ENCODE data around the gene OR51A2. TPM values are rescaled to one million over a fixed set of nuclear protein-coding genes. Genes with fewer than 3 reads are reported as not detected.

The OR51A2 gene
- total RNA-seq, 1 experiment from 2014 or later = not detected

DNA sequence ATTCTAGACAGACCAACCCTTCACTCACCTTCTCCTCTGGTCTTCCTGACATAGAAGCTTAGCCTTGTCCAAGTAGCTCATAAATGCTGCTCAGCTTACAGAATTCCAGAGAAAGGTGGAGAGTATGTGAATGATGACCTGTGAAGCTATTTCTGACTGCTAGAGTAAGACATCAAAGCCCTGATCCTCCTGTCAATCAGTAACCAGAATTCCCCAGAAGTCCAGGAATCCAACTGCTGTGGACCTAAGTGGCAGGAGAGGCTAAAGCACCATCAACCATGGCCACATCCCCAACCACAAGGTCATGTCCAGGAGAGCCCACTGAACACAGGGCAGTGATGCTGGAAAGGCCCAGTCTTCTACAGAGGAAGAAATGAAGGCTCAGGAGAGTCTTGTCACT, 38.9 kb downstream of the OR51A2 start:
- CTCF ChIA-PET = no interaction called here
- TF ChIP-seq, protein P1, sequence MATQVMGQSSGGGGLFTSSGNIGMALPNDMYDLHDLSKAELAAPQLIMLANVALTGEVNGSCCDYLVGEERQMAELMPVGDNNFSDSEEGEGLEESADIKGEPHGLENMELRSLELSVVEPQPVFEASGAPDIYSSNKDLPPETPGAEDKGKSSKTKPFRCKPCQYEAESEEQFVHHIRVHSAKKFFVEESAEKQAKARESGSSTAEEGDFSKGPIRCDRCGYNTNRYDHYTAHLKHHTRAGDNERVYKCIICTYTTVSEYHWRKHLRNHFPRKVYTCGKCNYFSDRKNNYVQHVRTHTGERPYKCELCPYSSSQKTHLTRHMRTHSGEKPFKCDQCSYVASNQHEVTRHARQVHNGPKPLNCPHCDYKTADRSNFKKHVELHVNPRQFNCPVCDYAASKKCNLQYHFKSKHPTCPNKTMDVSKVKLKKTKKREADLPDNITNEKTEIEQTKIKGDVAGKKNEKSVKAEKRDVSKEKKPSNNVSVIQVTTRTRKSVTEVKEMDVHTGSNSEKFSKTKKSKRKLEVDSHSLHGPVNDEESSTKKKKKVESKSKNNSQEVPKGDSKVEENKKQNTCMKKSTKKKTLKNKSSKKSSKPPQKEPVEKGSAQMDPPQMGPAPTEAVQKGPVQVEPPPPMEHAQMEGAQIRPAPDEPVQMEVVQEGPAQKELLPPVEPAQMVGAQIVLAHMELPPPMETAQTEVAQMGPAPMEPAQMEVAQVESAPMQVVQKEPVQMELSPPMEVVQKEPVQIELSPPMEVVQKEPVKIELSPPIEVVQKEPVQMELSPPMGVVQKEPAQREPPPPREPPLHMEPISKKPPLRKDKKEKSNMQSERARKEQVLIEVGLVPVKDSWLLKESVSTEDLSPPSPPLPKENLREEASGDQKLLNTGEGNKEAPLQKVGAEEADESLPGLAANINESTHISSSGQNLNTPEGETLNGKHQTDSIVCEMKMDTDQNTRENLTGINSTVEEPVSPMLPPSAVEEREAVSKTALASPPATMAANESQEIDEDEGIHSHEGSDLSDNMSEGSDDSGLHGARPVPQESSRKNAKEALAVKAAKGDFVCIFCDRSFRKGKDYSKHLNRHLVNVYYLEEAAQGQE (IDR thresholded peaks at IDR 0.05; ENCODE audit: low read depth) = no peak
- TF ChIP-seq EZH2phosphoT487 (IDR thresholded peaks at IDR 0.05; ENCODE audit: borderline replicate concordance) (no peak), ELF1 (IDR thresholded peaks at IDR 0.05; ENCODE audit: borderline replicate concordance, low read depth) (no peak), EGR1 (IDR thresholded peaks at IDR 0.05; ENCODE audit: low read depth) (no peak), TCF7L2 (IDR thresholded peaks at IDR 0.05; ENCODE audit: borderline replicate concordance, extremely low read depth, insufficient read depth, insufficient read length) (no peak), RAD21 (IDR thresholded peaks at IDR 0.05; ENCODE audit: low read depth) (no peak), YY1 (IDR thresholded peaks at IDR 0.05; ENCODE audit: extremely low read depth, insufficient replicate concordance, low read depth, low read length) (no peak), SRF (IDR thresholded peaks at IDR 0.05; ENCODE audit: low read depth) (no peak), CBX3 (IDR thresholded peaks at IDR 0.05; ENCODE audit: low read depth) (no peak), SIN3A (IDR thresholded peaks at IDR 0.05; ENCODE audit: low read depth) (no peak), ZFX (IDR thresholded peaks at IDR 0.05) (no peak), JUND (IDR thresholded peaks at IDR 0.05) (no peak), POLR2A (IDR thresholded peaks at IDR 0.05; ENCODE audit: borderline replicate concordance, extremely low read depth, insufficient read depth, insufficient read length) (no peak), EZH2 (IDR thresholded peaks at IDR 0.05) (no peak), CEBPB (IDR thresholded peaks at IDR 0.05; ENCODE audit: low read depth) (no peak), ZNF274 (IDR thresholded peaks at IDR 0.05; ENCODE audit: low read depth, low read length) (no peak), POLR2AphosphoS5 (IDR thresholded peaks at IDR 0.05; ENCODE audit: low read depth, low read length) (no peak)
- TF ChIP-seq, protein P2, sequence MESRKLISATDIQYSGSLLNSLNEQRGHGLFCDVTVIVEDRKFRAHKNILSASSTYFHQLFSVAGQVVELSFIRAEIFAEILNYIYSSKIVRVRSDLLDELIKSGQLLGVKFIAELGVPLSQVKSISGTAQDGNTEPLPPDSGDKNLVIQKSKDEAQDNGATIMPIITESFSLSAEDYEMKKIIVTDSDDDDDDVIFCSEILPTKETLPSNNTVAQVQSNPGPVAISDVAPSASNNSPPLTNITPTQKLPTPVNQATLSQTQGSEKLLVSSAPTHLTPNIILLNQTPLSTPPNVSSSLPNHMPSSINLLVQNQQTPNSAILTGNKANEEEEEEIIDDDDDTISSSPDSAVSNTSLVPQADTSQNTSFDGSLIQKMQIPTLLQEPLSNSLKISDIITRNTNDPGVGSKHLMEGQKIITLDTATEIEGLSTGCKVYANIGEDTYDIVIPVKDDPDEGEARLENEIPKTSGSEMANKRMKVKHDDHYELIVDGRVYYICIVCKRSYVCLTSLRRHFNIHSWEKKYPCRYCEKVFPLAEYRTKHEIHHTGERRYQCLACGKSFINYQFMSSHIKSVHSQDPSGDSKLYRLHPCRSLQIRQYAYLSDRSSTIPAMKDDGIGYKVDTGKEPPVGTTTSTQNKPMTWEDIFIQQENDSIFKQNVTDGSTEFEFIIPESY (IDR thresholded peaks at IDR 0.05; ENCODE audit: extremely low read depth, insufficient replicate concordance, low read length) = no peak
- TF ChIP-seq, protein P3, sequence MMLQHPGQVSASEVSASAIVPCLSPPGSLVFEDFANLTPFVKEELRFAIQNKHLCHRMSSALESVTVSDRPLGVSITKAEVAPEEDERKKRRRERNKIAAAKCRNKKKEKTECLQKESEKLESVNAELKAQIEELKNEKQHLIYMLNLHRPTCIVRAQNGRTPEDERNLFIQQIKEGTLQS (IDR thresholded peaks at IDR 0.05) = no peak
- TF ChIP-seq, protein P4, sequence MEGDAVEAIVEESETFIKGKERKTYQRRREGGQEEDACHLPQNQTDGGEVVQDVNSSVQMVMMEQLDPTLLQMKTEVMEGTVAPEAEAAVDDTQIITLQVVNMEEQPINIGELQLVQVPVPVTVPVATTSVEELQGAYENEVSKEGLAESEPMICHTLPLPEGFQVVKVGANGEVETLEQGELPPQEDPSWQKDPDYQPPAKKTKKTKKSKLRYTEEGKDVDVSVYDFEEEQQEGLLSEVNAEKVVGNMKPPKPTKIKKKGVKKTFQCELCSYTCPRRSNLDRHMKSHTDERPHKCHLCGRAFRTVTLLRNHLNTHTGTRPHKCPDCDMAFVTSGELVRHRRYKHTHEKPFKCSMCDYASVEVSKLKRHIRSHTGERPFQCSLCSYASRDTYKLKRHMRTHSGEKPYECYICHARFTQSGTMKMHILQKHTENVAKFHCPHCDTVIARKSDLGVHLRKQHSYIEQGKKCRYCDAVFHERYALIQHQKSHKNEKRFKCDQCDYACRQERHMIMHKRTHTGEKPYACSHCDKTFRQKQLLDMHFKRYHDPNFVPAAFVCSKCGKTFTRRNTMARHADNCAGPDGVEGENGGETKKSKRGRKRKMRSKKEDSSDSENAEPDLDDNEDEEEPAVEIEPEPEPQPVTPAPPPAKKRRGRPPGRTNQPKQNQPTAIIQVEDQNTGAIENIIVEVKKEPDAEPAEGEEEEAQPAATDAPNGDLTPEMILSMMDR (IDR thresholded peaks at IDR 0.05 in 2 of 3, conservative IDR thresholded peaks at IDR 0.05 in 1 of 3; ENCODE audit: borderline replicate concordance in 1 of 3, insufficient read depth in 1 of 3, low read depth in 2 of 3, low read length in 2 of 3) = no peak

More for the DNA sequence above, 38.9 kb downstream of the OR51A2 start:
- H3K79me2 ChIP-seq (ENCODE audit: insufficient read depth, low read length) = no peaks in the 10 kb centered on the region
- no peaks in the 10 kb centered on the region for H3K4me1 ChIP-seq (ENCODE audit: control insufficient read depth in 1 of 2, insufficient read depth in 2 of 2, low read length in 2 of 2)
- H3K4me2 ChIP-seq (ENCODE audit: low read length) = no peak overlapping the region
- H2AFZ ChIP-seq (ENCODE audit: low read depth, low read length, poor library complexity, severe bottlenecking) = no peak overlapping the region
- no peaks in the 10 kb centered on the region for H4K20me1 ChIP-seq (ENCODE audit: insufficient read depth)
- no peaks in the 10 kb centered on the region for H3K36me3 ChIP-seq (ENCODE audit: control insufficient read depth in 1 of 2, insufficient read depth in 2 of 2, low read length in 2 of 2)
- H3K4me3 ChIP-seq (replicated peaks in 1 of 2; ENCODE audit: low read depth in 1 of 2, low read length in 2 of 2) = no peak overlapping the region
- no peaks in the 10 kb centered on the region; the same call in 1 of the 2 replicates for H3K9me2 ChIP-seq (ENCODE audit: insufficient read depth)
- H3K9ac ChIP-seq (ENCODE audit: low read length) = no peak overlapping the region
- no peak overlapping the region for H3K27ac ChIP-seq (ENCODE audit: low read depth, low read length)
- ATAC-seq (no peak), DNase-seq (ENCODE audit: low read depth, low spot score) (no peak)
- RAD21 ChIA-PET (ENCODE audit: low non-redundant PET in 1 of 2, low total read pairs in 2 of 2, uncharacterized antibody in 2 of 2, unreplicated experiment in 2 of 2) = no interaction called here
- no TSS peak for BruUV-seq (replicated peaks)
- POLR2A ChIA-PET = no interaction called here
- no peaks in the 10 kb centered on the region for H3K9me3 ChIP-seq (ENCODE audit: control insufficient read depth in 1 of 2, insufficient read depth in 1 of 2, low read depth in 1 of 2, low read length in 2 of 2)
- intact Hi-C loops (cut with micrococcal nuclease) = no loop called here
- peaks cover 40% of the 10 kb centered on the region for H3K27me3 ChIP-seq (ENCODE audit: insufficient read depth, low read length)
